Renal cortical epithelial cell (primary cell): ENCODE results near the gene MICAL2. TPM values are rescaled to one million over a fixed set of nuclear protein-coding genes. Genes with fewer than 3 reads are reported as not detected.

Source experiments
- DNase-seq: peaks from one replicate; pipeline ENCODE4 v3.0.0-alpha.2; 2011; ENCODE audit warnings: low read depth
- total RNA-seq: library from RNA; depleted of rRNA; stranded (reverse); fragments of >200 nt; gene quantifications from 2 replicates; pipeline ENCODE4 v1.2.3, GENCODE V29; 2014

The MICAL2 gene
- 266 and 361 TPM in 2 replicates for total RNA-seq

GRCh38 chr11:12110201-12110713, at the start of gene MICAL2:
Gene MICAL2 (plus strand): TSS chr11:12110590. CDS start chr11:12162156, 51,566 bp downstream.
- DNase-seq, result peak; percentile 63

DNA sequence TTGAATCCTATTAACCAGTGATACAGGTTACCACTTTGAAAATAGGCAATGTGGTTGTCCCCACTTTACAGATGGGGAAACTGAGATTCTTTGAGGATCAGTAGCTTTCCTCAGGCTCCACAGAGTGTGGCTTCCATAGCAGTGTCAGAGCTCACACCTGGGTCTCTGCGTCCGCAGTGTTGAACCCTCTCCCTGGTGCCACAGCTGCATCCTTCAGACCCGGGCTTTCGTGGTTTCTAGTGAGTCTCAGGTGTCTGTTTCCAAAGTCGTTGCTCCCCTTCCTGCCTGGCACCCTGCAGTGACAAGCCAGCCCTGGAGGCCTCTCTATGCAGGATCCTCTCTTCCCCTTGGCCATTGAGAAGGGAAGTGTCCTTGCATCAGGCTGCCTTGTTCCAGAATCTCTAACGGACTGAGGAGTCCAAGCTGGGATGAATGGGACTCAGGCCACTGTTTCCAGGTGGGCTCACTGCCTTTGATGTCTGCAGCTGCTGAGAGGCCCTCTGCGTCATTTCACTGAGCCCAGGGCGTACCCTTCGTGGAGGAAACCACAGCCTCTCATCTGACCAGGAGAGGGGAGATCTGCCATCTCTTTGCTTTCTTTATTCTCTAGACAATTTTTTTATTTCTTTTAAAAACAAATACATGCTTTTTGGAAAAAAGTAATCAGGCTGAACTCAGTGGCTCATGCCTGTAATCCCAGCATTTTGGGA, 48.4 kb upstream of the MICAL2 start:
- DNase-seq, result no peak

DNA sequence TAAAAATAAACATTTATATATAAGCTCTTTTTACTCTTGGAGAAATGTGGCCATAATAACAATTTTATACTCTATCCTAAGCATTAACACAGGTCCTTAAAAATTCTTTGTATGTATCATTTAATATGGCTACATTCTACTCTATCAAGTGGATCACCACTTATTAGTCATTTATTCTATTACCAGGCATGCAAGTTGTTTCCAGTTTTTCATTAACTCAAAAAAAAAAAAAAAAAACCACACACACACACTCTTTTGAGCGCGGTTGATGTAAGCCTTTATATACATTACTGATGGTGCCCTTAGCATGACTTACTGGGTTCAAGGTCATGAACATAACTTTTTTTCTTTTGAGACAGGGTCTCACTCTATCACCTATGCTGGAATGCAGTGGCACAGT, 47.1 kb upstream of the MICAL2 start:
- peak; percentile 87 for DNase-seq

DNA sequence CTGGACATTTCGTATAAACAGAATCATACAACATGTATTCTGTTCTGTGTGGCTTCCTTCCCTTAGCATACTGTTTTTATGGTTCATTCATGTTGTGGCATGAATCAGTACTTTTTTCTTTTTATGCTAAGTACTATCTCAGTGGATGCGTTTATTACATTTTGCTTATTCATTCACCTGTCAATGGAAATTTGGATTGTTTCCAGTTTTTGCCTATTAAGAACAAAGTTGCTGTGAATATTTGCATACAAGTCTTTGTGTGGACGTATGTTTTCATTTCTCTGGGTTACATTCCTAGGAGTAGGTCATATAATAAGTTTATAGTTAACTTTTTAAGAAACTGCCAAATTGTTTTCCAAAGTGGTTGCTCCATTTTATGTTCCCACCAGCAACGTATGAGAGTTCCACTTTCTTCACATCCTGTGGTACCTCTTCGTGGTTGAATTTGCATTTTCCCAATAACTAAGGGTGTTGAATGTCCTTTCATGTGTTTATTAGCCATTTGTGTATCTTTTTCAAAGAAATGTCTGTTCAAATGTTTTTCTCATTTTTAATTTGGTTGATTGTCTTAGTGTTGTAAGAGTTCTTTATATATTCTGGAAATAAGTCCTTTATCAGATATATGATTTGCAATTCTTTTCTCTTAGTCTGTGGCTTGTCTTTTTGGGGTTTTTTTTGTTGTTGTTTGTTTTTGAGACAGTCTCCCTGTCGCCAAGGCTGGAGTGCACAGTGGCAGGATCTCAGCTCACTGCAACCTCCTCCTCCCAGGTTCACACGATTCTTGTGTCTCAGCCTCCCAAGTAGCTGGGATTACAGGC, 46.0 kb upstream of the MICAL2 start:
- peak; percentile 87 for DNase-seq

- no peak for DNase-seq
Observed at GRCh38 chr11:12064954-12065280, 45.5 kb upstream of the MICAL2 start.

GRCh38 chr11:12066056-12066798, 44.2 kb upstream of the MICAL2 start:
- peak; percentile 99 for DNase-seq

DNA sequence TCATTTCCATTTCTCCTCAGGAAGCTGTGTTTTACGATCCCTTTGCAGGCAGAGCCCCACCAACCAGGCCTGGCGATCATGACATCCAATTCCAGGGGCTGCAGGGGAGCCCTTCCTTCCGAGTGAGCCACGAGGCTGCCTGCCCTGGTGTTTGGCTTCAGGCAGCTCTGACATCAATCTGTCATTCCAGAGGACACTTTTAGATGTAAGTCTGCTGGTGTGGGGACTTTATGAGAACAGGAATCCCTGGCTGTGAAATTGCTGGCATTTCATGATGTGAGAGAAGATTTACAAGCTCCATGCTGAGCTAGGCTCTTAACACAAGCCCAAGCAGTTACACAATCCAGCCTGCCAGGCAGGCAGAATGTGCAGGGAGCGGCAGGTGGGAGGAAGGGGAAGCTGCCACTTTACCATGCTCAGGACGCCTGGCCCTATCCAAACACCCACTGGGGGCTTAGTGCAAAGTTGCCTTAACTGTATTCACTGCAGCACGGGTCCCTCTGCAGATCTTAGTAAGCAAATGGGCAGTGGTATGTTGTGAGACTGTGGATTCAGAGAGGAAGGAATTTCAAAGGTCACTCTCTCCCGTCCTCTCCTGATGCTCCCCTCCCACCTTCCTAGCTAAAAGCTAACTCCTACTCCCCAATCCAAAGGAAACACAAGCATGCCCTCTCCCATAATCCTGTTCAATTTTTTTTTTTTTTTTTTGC, 43.4 kb upstream of the MICAL2 start:
- DNase-seq, result peak; percentile 86

DNA sequence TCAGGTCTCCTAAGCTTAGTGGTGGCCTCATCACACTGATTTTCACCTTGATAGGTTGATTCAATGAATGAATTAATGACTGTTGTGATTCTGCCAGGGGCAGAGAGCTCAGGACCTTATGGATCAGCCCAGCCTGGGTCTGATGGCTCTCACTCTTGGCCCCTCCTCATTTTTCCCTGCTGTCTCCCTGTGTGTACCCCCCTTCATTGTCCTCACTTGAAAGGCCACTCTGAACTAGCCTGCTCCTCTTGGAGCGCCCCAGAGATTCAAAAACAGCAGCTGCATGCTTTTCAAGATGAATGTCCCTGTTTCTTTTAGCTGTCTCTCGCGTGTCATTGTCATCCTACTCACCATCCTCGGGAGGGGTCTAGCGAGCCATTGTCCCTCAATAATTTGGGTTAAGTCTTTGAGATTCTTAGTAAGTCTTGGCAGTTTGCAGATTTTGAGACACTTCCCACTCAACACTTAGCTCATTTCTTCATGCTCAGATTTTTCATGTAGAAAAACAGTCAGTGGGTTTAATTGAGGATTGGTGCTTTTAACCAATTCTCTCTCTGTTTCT, 42.5 kb upstream of the MICAL2 start:
- DNase-seq, result no peak

DNA sequence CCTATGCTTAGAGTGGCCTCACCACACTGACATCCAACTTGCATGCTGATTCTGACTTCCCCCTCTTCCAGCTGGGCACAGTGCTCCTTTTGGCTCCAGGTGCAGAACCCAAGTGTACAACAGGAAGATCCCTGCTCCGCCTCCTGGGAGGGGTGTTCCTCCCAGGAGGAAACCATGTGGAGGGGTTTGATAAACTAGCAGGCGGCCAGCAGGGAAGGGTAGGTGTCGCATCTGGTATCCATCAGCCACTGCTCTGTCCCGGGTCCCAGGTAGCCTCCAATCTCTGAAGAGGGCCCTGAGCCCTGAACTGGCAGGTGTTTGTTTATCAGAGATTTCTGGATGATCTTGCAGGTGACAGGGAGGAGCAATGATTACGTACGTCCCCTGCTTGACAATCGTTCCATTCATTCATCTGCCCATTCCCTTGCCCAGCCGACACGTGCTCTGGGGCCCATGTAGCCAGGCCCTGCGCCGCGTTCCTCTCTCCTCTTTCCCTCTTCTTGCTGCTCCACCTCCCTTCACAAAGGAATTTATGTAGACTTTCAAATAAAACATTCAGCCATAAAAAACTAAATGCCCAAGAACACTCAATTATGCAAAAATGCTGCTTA, 41.2 kb upstream of the MICAL2 start:
- DNase-seq, result no peak

- no peak for DNase-seq
Observed at GRCh38 chr11:12070446-12071267, 39.7 kb upstream of the MICAL2 start.

DNA sequence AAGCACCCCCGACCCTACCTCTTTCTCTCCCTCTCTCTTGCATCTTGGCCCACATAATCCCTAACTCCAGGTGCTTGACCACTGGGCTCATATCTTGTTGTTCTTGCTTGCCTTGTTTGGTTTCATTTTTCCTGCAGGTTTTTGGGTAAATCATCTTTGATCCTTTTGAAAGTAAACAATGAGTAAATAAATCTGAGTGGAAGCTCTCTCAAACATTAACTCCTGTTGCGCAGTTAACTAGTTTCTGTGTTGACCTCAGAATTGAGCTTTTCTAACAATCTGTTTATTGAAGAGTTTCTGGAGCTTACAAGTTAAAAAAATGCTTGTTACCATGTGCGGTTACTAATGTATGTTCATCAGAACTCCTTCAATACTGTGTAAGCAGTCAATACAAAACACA, 38.8 kb upstream of the MICAL2 start:
- DNase-seq, result no peak

GRCh38 chr11:12073436-12073835, 37.0 kb upstream of the MICAL2 start:
- no peak for DNase-seq

GRCh38 chr11:12073886-12074285, 36.5 kb upstream of the MICAL2 start:
- no peak for DNase-seq

DNA sequence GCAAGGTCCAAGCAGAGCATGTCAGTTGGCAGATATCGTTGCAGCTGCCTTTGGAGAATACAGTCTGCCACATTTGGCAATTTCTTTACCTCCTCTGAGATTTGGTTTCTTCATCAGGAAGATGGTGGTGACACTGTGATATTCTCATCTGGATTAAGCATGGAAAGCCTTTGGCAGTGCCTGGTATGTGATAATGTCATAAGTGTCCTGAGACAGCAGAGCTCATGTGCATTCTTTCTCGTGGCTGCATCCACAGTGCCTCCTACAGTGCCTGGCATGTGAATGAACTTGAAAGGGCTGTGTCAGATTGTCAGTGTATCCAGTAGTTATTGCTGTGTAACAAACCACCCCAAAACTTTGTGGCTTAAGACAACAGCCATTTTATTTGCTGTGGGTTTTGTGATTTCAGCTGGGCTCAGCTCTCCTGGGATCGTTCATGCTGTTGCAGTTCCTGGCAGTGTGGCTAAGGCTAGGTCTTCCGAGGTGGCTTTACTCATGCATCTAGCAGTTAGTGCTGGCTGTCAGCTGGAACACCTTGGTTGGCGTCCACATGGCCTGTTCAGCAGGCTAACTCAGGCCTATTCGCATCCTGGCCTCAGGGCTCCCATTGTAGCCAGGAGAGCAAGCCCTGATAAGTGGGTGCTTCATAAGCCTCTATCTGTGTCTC, 35.7 kb upstream of the MICAL2 start:
- DNase-seq, result peak; percentile 28

DNA sequence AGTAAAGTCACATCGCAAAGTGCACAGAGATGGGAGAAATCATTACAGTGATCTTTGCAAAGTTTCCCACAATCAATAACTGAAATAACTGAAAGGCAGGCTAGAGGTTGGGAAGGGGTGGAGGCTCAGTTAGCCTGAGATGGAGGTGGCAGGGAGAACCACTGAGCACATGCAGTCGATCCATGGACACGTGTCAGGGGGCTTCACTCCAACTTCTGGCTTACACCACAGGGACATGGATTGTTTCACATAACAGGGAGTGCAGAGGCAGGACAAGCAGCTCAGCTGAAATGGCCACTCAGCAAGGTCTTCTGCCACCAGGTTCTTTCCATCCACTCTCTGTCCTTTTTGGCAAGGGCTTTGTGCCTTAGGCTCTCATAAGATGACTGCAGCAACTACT, 35.1 kb upstream of the MICAL2 start:
- no peak for DNase-seq

GRCh38 chr11:12075822-12076821, 34.3 kb upstream of the MICAL2 start:
- DNase-seq, result peak; percentile 98

GRCh38 chr11:12076840-12077534, 33.4 kb upstream of the MICAL2 start:
- no peak for DNase-seq
